Immature natural killer cell (primary cell): ENCODE measurements around the gene PIWIL4. TPM values are rescaled to one million over a fixed set of nuclear protein-coding genes. Genes with fewer than 3 reads are reported as not detected.

Source experiments
- DNase-seq, 3 donors: peaks; one replicate each; pipeline ENCODE4 v3.0.0; 2022; ENCODE audit warnings: mixed read lengths in 1 of 3
- H3K27ac Mint-ChIP-seq, 6 donors: one replicate each; pipeline ENCODE4 v1.8.0; 2020; ENCODE audit warnings: mixed read lengths in 6 of 6, mild to moderate bottlenecking in 5 of 6, inconsistent platforms in 4 of 6, moderate library complexity in 3 of 6
- H3K27me3 Mint-ChIP-seq, 3 donors: one replicate each; pipeline ENCODE4 v1.8.0; 2020 to 2021; ENCODE audit warnings: low read depth in 3 of 3, mild to moderate bottlenecking in 3 of 3, mixed read lengths in 3 of 3, moderate library complexity in 3 of 3, inconsistent platforms in 1 of 3
- H3K36me3 Mint-ChIP-seq, 3 donors: one replicate each; pipeline ENCODE4 v1.8.0; 2020; ENCODE audit warnings: mixed read lengths in 3 of 3, inconsistent platforms in 2 of 3, mild to moderate bottlenecking in 2 of 3
- H3K4me1 Mint-ChIP-seq, 2 donors: one replicate each; pipeline ENCODE4 v1.8.0; 2020; ENCODE audit warnings: inconsistent platforms in 2 of 2, mild to moderate bottlenecking in 2 of 2, mixed read lengths in 2 of 2, moderate library complexity in 1 of 2
- H3K4me3 Mint-ChIP-seq, 5 donors: one replicate each; pipeline ENCODE4 v1.8.0; 2020; ENCODE audit warnings: mild to moderate bottlenecking in 5 of 5, mixed read lengths in 5 of 5, inconsistent platforms in 3 of 5, moderate library complexity in 3 of 5
- H3K9me3 Mint-ChIP-seq, 6 donors: one replicate each; pipeline ENCODE4 v1.8.0; 2020; ENCODE audit warnings: mild to moderate bottlenecking in 6 of 6, mixed read lengths in 6 of 6, inconsistent platforms in 4 of 6, moderate library complexity in 3 of 6
- polyA plus RNA-seq, 3 donors: library from polyadenylated mRNA; unstranded; fragments of 300-500 nt; fragmentation: Illumina TruSeq; gene quantifications; one replicate each; pipeline ENCODE4 v1.2.3, GENCODE V29; 2021

The PIWIL4 gene
- polyA plus RNA-seq, 3 donors from 2014 or later, result 0.85 TPM; not detected in 2

- Mint-ChIP-seq H3K27me3 (peaks cover 0 to 3% (median 0%) of the 10 kb centered on the region in 3 donors), H3K27ac (no peak overlapping the region), H3K36me3 (no peaks in the 10 kb centered on the region), H3K9me3 (no peaks in the 10 kb centered on the region), H3K4me1 (no peaks in the 10 kb centered on the region), H3K4me3 (no peak overlapping the region)
- DNase-seq, result no peak
Observed at GRCh38 chr11:94583866-94584500, 16.8 kb downstream of the PIWIL4 start.

GRCh38 chr11:94584978-94585377, 17.8 kb downstream of the PIWIL4 start:
- Mint-ChIP-seq H3K27me3 (peaks cover 0 to 3% (median 2%) of the 10 kb centered on the region in 3 donors), H3K9me3 (no peaks in the 10 kb centered on the region), H3K4me1 (no peaks in the 10 kb centered on the region), H3K27ac (no peak overlapping the region), H3K4me3 (no peak overlapping the region), H3K36me3 (peaks cover 0 to 6% (median 2%) of the 10 kb centered on the region in 3 donors)
- no peak for DNase-seq

GRCh38 chr11:94585399-94585798, 18.2 kb downstream of the PIWIL4 start:
- H3K4me3 Mint-ChIP-seq, result no peak overlapping the region
- peaks cover 0 to 3% (median 2%) of the 10 kb centered on the region in 3 donors for H3K27me3 Mint-ChIP-seq
- H3K4me1 Mint-ChIP-seq, result no peaks in the 10 kb centered on the region
- no peaks in the 10 kb centered on the region for H3K9me3 Mint-ChIP-seq
- H3K36me3 Mint-ChIP-seq, result peaks cover 0 to 8% (median 7%) of the 10 kb centered on the region in 3 donors
- no peak overlapping the region for H3K27ac Mint-ChIP-seq
- no peak for DNase-seq

GRCh38 chr11:94586546-94586945, 19.4 kb downstream of the PIWIL4 start:
- peaks cover 0 to 12% (median 10%) of the 10 kb centered on the region in 3 donors for H3K36me3 Mint-ChIP-seq
- no peak overlapping the region for H3K27ac Mint-ChIP-seq
- no peaks in the 10 kb centered on the region for H3K9me3 Mint-ChIP-seq
- peaks cover 0 to 3% (median 2%) of the 10 kb centered on the region in 3 donors for H3K27me3 Mint-ChIP-seq
- DNase-seq, result no peak
- no peaks in the 10 kb centered on the region for H3K4me1 Mint-ChIP-seq
- H3K4me3 Mint-ChIP-seq, result no peak overlapping the region

GRCh38 chr11:94586978-94587377, 19.8 kb downstream of the PIWIL4 start:
- H3K9me3 Mint-ChIP-seq, result no peaks in the 10 kb centered on the region
- peaks cover 0 to 12% (median 10%) of the 10 kb centered on the region in 3 donors for H3K36me3 Mint-ChIP-seq
- no peaks in the 10 kb centered on the region for H3K4me1 Mint-ChIP-seq
- no peak overlapping the region for H3K4me3 Mint-ChIP-seq
- H3K27me3 Mint-ChIP-seq, result peaks cover 0 to 3% (median 2%) of the 10 kb centered on the region in 3 donors
- H3K27ac Mint-ChIP-seq, result no peak overlapping the region
- no peak for DNase-seq

GRCh38 chr11:94588366-94588942, 21.3 kb downstream of the PIWIL4 start:
- H3K36me3 Mint-ChIP-seq, result peaks cover 0 to 12% (median 10%) of the 10 kb centered on the region in 3 donors

GRCh38 chr11:94590352-94591041, 23.3 kb downstream of the PIWIL4 start:
- no peaks in the 10 kb centered on the region for H3K9me3 Mint-ChIP-seq
- H3K4me1 Mint-ChIP-seq, result no peaks in the 10 kb centered on the region
- no peak overlapping the region for H3K4me3 Mint-ChIP-seq
- H3K36me3 Mint-ChIP-seq, result peaks cover 0 to 12% (median 10%) of the 10 kb centered on the region in 3 donors
- no peak for DNase-seq
- peaks cover 0 to 2% (median 0%) of the 10 kb centered on the region in 3 donors for H3K27me3 Mint-ChIP-seq
- no peak overlapping the region for H3K27ac Mint-ChIP-seq

More at GRCh38 chr11:94588366-94588942, 21.3 kb downstream of the PIWIL4 start:
- no peak overlapping the region for H3K27ac Mint-ChIP-seq
- DNase-seq, result no peak
- H3K27me3 Mint-ChIP-seq, result peaks cover 0 to 3% (median 2%) of the 10 kb centered on the region in 3 donors
- no peaks in the 10 kb centered on the region for H3K4me1 Mint-ChIP-seq
- no peaks in the 10 kb centered on the region for H3K9me3 Mint-ChIP-seq
- H3K4me3 Mint-ChIP-seq, result no peak overlapping the region

GRCh38 chr11:94593030-94593429, 25.9 kb downstream of the PIWIL4 start:
- H3K9me3 Mint-ChIP-seq, result no peaks in the 10 kb centered on the region

GRCh38 chr11:94595076-94595475, 27.9 kb downstream of the PIWIL4 start:
- no peaks in the 10 kb centered on the region for H3K27me3 Mint-ChIP-seq
- H3K4me1 Mint-ChIP-seq, result no peaks in the 10 kb centered on the region
- H3K36me3 Mint-ChIP-seq, result peaks cover 3 to 14% (median 11%) of the 10 kb centered on the region in 3 donors
- DNase-seq, result no peak
- no peak overlapping the region for H3K27ac Mint-ChIP-seq
- no peak overlapping the region for H3K4me3 Mint-ChIP-seq
- H3K9me3 Mint-ChIP-seq, result peaks cover 0 to under 1% (median 0%) of the 10 kb centered on the region in 6 donors

More at GRCh38 chr11:94593030-94593429, 25.9 kb downstream of the PIWIL4 start:
- DNase-seq, result no peak
- no peak overlapping the region for H3K4me3 Mint-ChIP-seq
- no peak overlapping the region for H3K27ac Mint-ChIP-seq
- peaks cover 0 to 12% (median 11%) of the 10 kb centered on the region in 3 donors for H3K36me3 Mint-ChIP-seq
- H3K4me1 Mint-ChIP-seq, result no peaks in the 10 kb centered on the region
- peaks cover 0 to 2% (median 0%) of the 10 kb centered on the region in 3 donors for H3K27me3 Mint-ChIP-seq

- DNase-seq, result no peak
- no peaks in the 10 kb centered on the region for H3K27me3 Mint-ChIP-seq
- no peaks in the 10 kb centered on the region for H3K4me1 Mint-ChIP-seq
Observed at GRCh38 chr11:94597896-94598295, 30.7 kb downstream of the PIWIL4 start.

GRCh38 chr11:94599510-94599909, 32.3 kb downstream of the PIWIL4 start:
- Mint-ChIP-seq H3K4me3 (no peak overlapping the region), H3K4me1 (no peaks in the 10 kb centered on the region), H3K9me3 (peaks cover 0 to 3% (median 0%) of the 10 kb centered on the region in 6 donors), H3K27ac (no peak overlapping the region), H3K27me3 (no peaks in the 10 kb centered on the region), H3K36me3 (peaks cover 4 to 8% (median 5%) of the 10 kb centered on the region in 3 donors)
- DNase-seq, result no peak

More at GRCh38 chr11:94597896-94598295, 30.7 kb downstream of the PIWIL4 start:
- Mint-ChIP-seq H3K4me3 (no peak overlapping the region), H3K36me3 (peaks cover 4 to 8% (median 5%) of the 10 kb centered on the region in 3 donors), H3K27ac (no peak overlapping the region), H3K9me3 (peaks cover 0 to 3% (median 0%) of the 10 kb centered on the region in 6 donors)

GRCh38 chr11:94602430-94603372, 35.5 kb downstream of the PIWIL4 start:
- H3K4me1 Mint-ChIP-seq, result no peaks in the 10 kb centered on the region
- peaks cover 0 to 3% (median 0%) of the 10 kb centered on the region in 6 donors for H3K9me3 Mint-ChIP-seq
- H3K27me3 Mint-ChIP-seq, result no peaks in the 10 kb centered on the region
- no peak overlapping the region for H3K27ac Mint-ChIP-seq
- H3K4me3 Mint-ChIP-seq, result no peak overlapping the region
- peaks cover 4 to 8% (median 5%) of the 10 kb centered on the region in 3 donors for H3K36me3 Mint-ChIP-seq
- no peak for DNase-seq

- no peak for DNase-seq
- H3K27me3 Mint-ChIP-seq, result no peaks in the 10 kb centered on the region
- peaks cover 0 to 3% (median 0%) of the 10 kb centered on the region in 6 donors for H3K9me3 Mint-ChIP-seq
- H3K4me1 Mint-ChIP-seq, result no peaks in the 10 kb centered on the region
- H3K36me3 Mint-ChIP-seq, result peaks cover 0 to 12% (median 5%) of the 10 kb centered on the region in 3 donors
- no peak overlapping the region for H3K4me3 Mint-ChIP-seq
- H3K27ac Mint-ChIP-seq, result no peak overlapping the region
Observed at GRCh38 chr11:94603587-94603986, 36.4 kb downstream of the PIWIL4 start.
